Glomerular visceral epithelial cell (primary cell): ENCODE data around the gene SEMA3D.

Experiments used
- DNase-seq: peaks from one replicate; pipeline ENCODE4 v3.0.0-alpha.2; 2016; ENCODE audit errors: extremely low spot score

Gene SEMA3D

DNA sequence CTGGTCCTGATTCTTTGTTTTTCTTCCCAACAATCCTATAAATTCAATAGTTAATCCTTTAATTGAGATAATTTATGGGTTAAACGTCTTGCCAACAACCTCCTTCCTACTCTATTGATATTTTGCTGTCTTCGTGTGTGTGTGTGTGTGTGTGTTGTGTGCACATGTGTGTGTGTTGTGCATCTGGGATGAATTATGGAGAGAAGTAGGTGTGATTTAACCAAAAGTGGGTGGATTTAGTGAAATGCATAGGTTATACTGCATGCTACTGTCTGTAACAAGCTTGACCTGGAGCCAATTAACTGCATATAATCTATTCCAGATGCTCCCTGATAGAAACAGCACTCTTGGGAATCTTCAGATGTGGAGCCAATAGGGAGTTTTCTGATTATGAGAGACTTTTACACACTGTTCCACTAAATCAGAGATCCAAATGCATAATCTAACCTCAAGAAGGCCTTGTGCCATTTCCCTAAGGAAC, 61.2 kb downstream of the SEMA3D start:
- DNase-seq, result no peak

DNA sequence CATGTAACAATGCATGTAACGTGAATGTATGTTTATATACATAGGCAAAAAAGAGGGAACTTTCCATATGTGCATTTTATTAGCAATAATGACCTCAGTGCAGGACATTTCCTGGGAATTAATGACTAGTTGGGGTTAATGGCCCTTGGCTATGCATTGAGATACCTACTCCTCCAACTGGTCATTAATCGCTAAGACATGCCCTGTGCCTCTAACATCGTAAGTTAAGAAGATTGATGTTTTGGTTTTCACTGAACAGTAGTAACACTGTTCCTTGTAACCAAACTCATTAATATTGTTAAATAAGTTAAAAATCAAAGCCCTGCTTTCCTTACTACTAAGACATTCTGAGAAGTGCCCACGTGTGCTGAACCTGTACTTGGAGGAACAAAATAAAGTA, 61.7 kb downstream of the SEMA3D start:
- no peak for DNase-seq

DNA sequence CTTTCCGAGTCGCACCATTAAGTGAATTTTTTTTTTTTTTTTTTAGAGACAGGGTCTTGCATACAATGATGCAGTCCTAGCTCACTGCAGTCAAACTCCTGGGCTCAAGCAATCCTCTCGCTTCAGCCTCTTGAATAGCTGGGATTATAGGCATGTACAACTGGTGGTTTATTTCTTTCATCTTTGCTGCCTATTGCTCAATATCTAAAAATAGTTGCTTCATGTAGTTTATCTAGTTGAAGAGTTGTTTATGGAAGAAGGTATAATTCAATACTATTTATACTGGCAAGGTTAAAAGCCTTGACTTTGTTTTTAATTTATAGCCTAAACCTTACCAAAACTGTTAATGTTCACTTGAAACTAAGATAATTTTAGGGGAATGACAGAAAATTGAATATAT, 66.9 kb downstream of the SEMA3D start:
- no peak for DNase-seq

DNA sequence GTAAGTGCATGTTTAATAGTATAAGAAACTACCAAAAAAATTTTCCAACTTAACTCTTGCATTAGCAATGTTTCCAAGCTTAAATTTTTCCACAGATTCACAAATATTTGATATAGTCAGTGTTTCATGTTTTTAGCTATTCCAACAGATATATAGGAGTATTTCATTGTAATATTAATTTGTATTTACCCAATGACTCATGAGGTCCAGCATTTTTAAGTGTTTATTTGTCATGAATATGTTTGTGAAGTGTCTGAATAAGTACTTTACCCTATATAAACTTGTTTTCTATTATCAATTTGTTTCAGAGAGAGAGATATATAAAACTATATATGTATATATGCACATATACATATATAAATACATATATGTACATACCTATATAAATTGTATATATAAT, 71.0 kb downstream of the SEMA3D start:
- no peak for DNase-seq

DNA sequence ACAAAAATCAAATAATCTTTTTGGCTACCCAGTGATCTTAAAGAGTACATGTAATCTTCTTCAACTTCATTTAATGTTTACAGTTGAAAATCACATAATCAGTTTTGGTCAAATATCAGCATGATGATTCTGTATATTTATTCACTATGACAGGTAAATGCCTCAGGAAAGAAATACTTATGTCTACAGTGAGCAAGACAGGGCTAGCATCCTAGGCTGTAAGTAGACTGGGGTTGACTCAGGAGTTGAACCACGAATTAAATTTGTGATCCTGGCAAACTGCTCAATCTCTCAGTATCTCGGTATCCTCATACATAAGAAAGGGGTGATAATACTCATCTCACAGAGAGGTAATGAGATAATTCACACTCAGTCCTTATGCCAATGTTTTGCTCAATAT, 71.8 kb downstream of the SEMA3D start:
- no peak for DNase-seq

GRCh38 chr7:85114342-85114741, 72.5 kb downstream of the SEMA3D start:
- DNase-seq, result no peak

DNA sequence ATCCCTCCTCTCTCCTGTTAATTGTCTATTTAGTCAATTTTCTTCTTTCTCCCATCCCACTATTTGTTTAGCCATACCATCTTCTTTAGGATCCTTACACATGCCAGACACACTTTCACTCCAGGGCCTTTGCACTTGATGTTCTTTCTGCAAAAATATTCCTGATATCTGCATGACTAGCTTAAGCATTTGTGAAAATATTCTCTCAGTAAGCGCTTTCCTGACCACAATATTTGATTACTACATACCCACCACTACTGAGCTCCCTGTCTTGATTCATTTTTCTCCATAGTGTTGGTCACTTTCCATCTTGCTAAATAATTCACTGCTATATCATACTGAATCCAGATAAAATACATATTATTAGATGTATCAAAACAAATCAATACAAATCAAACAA, 75.1 kb downstream of the SEMA3D start:
- no peak for DNase-seq

- no peak for DNase-seq
These were observed 80.1 kb downstream of the SEMA3D start for GRCh38 chr7:85106719-85107118.

- DNase-seq, result no peak
These were observed 82.2 kb downstream of the SEMA3D start for GRCh38 chr7:85104432-85105205.

DNA sequence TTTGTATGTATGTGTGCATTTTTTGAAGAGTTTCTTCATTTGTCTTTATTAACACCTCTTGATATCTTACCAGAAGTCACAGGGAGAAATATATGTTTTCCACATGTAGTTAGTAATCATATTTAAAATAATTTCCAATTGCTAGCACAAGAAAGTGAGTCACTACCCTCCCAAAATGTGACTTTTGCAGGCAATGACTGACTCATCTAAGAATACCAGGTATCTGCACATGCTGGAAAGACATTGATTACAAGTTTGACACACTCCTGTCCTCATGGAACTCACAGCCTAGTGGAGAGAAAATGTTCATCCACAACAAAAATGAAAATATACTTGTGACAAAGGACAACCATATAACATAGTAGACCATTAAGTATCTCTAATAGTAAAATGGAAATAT, 82.9 kb downstream of the SEMA3D start:
- no peak for DNase-seq

- DNase-seq, result no peak
These were observed 83.5 kb downstream of the SEMA3D start for GRCh38 chr7:85103357-85103756.

- DNase-seq, result no peak
These were observed 84.0 kb downstream of the SEMA3D start for GRCh38 chr7:85102813-85103350.

DNA sequence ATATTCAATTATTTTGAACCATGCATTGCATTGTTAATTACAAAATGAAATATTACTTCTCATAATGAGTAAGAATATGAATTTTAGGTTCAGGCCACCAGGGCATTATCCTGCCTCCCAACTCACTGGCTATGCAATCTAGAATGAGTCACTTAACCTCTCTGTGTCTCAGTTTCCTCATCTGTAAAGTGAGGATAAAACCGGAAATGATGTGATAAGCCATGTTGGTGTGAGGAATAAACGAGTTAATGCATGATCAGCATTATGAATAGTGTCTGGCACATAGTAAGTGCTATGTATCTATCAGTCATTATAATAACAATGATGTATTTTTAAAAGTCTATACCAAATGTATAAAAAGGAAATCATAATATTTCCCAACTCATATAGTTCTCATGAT, 85.5 kb downstream of the SEMA3D start:
- DNase-seq, result no peak

DNA sequence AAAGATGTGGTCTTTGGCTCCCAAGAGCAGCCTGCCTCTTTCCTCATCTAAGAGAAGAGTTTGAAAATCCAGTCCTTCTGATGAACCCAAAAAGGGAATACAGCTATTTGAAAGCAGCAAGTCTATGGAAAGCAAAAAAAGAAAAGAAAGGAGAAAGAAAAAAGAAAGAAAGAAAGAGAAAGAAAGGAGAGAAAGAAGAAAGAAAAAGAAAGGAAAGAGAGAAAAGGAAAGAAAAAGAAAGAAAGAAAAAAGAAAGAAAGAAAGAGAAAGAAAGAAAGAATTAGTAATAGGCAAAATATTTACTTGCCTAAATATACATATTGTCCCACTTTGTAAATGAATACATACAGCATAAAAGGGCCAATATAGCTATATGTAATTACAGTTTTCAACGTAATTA, 89.0 kb downstream of the SEMA3D start:
- no peak for DNase-seq

DNA sequence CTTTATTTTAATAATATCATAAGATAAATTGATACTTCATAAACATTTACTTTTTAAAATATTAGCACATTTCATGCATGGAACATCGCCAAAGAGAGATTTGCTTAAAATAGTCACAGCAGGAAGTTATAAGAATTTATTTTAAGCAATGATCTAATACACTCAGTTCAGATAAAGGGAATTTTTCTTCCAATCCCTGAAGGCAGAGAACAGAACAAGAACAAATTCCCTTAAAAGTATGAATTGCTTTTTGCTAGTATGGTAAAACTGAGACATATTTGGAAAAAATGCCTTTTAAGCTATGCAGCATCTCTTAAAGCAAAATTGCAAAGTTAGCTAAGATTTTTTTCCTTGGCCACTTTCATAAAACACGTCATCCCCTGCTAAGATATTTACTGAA, 91.0 kb downstream of the SEMA3D start:
- DNase-seq, result no peak

GRCh38 chr7:85095366-85095765, 91.5 kb downstream of the SEMA3D start:
- no peak for DNase-seq

- no peak for DNase-seq
These were observed 92.7 kb downstream of the SEMA3D start for GRCh38 chr7:85094046-85094725.

DNA sequence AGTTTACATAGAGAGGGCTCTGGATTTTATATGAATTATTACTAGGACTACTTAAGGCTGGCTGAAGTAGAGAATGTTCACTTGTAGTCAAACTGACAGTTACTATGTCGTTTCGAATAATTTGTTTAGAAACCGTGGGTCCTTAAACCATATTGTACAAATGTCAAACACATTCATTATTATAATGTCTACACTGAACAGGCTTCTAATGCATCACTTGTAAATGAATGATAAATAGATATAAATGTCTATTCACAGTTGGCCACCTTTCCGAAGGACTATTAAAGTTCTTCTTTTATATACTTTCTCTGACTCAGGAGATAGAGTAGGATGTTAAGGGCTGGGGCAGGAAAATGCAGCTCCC, 95.3 kb downstream of the SEMA3D start:
- DNase-seq, result no peak

DNA sequence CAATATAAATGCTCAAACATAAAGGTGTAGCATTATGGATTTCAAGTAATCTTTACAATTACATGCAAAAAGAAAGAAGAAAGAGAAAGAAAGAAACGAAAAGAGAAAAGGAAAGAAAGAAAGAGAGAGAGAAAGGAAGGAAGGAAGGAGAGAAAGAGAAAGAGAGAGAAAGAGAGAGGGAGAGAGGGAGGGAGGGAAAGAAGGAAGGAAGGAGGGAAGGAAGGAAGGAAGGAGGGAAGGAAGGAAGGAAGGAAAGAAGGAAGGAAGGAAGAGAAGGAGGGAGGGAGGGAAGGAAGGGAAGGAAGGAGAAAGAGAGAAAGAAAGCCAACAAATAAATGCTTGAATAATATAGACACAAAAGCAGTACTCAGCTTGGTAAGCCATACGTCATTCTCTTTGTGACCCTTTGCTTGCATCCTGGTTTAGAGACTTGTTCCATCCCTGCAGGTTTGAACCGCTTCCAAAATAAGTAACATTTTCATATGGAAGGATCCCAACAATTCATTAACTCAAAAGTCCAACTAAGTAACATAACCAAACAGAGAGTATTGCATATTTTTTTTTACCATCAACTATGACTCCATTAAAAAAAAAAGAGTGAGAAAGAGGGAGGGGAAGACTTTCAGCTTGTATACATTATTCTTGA, 95.8 kb downstream of the SEMA3D start:
- DNase-seq, result no peak

DNA sequence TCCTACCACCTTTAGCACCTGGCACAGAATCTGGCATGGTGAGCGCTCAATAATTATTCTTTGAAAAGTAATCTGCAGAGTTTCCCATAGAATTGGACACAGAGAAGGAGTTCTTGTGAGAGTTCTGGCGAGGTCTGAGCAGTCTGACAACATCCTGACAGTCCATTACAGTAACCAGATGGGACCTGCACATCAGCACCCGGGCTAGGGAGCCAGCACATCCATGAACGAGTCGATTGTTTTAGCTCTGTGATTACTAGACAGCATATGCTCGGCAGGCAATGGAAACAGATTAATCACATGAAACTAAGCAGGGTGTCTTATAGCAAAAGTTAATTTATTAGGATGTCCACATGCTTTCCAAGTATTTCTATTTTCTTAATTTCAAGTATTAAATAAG, 96.7 kb downstream of the SEMA3D start:
- DNase-seq, result no peak

DNA sequence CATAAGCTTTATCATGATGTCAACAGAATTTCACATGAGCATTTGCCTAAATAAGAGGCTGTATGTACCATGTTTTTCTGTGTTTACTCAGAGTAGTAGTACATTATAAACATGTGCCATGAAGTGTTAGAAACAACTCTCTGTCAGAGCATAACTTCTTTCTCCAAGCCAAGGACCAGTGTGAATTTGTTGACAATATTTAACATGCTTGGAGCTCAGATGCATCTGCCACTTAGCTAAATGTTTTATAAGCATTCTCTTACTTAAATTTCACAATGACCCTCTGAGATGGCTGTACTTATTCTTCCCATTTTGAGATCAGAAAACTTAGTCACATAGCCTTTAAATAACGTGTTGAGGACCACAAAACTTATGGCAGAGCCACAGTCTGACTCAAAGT, 105.0 kb downstream of the SEMA3D start:
- DNase-seq, result no peak

GRCh38 chr7:85081392-85081791, 105.5 kb downstream of the SEMA3D start:
- DNase-seq, result no peak

GRCh38 chr7:85079434-85079833, 107.4 kb downstream of the SEMA3D start:
- no peak for DNase-seq
